Right hindlimb (tissue), 1 donor: ENCODE data around the gene MED10.

Experiments used
- DNase-seq: peaks from one replicate; pipeline ENCODE4 v3.0.0-alpha.2; 2018

Gene MED10

DNA sequence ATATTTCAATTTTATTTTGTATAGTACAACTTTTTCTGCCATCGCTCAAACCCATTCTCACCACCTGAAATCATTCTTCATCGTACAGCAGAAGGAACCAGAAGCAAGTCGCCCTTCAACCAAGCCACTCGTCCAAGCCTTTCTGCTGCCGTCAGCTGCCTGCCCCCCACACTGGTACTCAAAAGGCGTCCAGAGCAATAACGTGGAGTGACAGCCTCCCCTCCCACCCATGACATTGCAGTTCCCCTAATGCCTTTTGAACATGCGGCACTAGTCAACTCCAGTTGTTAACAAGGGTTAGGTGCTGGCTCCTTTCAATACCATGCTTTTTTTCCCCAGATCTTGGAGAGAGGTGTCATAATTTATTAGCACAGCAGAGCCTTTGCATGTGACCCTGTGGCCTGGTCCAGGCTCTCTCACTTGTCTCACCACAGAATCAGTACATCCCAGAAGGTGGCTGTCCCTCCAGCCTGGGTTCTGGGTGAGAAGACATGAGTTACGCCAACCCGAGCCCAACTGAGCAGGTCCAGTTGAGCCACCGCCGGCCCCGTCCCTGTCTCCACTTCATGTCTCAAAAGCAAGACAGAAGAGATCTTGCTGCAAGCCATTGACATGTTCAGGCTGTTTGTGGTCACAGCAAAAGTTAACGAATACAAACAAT, 20.4 kb upstream of the MED10 start:
- no peak for DNase-seq

DNA sequence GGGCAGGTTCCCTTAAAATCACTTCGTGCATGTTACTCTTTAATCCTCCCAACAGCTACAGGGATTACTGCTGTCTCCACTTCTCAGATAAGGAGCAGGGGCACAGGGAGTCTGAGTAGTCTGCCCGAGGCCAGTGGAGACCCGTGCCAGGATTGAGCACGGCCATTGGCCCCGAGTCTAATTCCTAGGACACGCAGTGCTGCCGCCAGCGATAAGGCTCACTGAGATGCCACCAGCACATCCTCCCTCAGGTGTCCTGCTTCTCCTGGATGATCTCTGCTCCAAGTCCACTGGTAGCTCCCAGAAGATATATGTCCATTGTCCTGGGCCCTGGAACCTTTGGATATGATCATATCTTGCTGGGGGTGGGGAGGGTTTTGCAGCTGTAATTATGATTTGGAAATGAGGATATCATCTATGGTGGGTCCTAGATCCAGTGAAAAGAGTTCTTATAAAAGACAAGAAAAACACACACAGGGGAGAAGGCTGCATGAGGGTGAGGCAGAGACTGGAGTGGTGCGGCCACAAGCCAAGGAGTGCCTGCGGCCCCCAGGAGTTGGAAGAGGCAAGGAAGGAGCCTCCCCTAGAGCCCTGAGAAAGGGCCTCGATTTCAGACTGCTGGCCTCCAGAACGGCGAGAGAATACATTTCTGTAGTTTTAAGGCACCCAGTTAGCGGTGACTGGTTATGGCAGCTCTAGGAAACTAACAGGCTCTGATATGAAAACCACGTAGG, 19.4 kb upstream of the MED10 start:
- no peak for DNase-seq

DNA sequence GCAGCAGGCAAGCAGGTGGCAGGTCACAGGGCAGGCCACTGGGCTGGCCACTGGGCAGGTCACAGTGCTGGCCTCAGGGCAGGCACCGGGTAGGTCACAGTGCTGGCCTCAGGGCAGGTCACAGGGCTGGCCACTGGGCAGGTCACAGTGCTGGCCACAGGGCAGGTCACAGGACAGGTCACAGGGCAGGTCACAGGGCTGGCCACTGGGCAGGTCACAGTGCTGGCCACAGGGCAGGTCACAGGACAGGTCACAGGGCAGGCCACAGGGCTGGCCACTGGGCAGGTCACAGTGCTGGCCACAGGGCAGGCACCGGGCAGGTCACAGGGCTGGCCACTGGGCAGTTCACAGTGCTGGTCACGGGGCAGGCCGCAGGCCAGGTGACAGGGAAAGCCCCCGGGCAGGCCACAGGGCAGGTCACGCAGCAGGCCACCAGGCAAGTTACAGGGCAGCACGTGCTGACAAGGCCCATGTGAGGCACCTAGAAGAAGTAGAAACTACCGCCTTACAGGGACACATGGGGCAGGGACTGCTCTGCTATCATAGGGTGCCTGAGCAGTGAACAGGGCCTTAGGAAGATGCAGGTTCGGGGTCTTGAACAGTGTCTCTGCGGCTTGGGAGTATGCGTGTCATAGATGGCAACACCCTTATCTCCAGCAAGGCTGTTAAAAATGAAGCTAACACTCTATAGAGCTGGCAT, 18.6 kb upstream of the MED10 start:
- no peak for DNase-seq

DNA sequence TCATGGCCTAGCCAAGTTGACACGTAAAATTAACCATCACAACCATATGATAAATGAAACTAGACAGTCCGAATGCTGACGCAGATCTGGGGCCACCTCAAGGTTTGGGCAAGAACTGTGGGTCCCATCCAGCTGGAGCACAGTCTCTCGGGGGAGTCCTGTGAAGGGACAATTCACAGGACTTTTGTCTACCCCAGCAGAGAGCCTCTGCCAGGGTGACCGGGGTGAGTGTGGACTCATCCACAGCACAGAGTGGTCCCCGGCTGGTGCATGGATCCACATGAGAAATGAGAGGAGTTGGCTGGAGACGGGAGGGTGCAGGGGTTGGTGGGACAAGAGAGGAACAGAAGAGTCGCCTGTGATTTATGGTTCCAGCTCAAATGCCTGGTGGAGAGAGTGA, 17.7 kb upstream of the MED10 start:
- DNase-seq = no peak

DNA sequence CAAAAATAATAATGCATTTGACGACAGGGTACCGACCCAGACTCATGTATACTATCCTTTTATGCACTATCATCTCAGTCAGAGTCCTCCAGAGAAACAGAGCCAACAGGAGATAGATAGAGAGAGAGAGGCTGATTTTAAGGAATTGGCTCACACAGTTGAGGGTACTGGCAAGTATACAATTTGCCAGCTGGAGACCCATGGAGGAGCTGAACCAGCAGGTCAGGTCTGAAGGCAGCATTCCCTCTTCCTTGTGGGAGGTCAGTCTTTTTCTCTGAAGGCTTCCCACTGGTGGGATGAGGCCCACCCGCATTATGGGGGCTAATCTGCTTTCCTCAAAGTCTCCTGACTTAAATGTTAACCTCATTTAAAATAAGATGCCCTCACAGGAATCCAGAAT, 17.3 kb upstream of the MED10 start:
- DNase-seq = no peak

DNA sequence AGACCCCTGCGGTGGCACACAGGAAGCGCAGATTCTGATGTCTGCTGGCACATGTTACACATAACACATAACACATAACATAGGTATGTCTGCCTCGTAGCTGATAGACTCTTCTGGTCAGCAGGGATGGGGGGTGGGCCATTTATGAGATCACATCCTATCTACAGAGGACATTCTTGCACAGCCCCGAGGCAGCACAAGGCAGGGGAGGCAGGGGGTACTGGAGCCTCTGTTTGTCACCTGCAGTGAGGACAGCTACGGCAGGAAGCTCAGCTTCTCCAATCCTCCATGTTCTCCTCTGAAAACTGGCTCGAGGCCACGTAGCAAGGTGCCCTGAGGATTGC, 16.7 kb upstream of the MED10 start:
- no peak for DNase-seq

DNA sequence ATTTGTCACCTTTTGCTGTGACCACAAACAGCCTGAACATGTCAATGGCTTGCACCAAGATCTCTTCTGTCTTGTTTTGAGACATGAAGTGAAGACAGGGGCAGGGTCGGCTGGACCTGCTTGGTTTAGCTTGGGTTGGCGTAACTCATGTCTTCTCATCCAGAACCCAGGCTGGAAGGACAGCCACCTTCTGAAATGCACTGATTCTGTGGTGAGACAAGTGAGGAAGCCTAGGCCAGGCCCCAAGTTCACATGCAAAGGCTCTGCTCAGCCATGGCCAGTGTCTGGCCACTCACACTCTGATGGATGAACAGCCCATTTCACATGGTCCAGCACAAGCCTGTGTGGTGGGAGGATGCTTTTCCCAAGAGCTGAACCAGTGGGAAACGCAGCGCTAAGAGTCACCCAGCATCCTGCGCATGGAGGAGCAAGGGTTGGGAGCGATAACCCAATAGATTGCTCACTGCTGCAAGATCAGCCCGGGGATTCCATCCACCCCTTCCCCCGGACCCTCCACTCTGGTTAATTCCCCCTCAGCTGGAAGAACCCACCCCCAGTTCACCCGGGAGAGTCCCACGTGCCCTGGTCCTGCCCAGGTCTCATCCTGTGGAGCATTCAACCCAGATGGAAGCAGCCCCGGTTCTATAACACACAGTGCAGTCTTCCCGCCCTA, 16.2 kb upstream of the MED10 start:
- no peak for DNase-seq

DNA sequence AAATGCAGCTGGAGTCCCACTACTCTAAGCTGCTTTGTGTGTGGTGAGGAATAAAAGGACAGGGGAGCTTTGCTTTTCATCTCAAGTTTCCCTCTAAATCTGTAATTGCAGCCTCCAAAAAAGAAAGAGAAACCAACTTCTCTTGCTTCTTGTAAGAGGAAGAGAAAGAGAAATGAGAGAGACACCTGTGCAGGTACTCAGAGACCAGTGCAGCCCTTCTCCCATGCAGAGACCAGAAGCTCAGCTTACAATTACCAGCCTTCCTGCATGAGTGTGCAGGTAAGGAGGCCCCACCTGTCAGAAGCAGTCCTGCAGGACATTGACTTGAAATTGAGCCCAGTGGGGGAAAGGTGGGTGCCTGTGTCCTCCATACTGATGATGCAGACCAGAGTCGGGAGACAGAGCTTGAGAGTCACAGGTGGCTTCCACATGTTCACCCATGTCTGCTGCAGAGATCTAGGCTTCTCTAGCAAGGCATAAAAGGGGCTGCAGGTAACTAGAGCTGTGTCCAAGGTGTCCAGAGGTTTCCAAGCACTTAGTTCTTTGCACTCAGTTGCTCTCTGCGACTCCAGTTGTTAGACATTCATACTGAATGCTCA, 15.3 kb upstream of the MED10 start:
- no peak for DNase-seq

DNA sequence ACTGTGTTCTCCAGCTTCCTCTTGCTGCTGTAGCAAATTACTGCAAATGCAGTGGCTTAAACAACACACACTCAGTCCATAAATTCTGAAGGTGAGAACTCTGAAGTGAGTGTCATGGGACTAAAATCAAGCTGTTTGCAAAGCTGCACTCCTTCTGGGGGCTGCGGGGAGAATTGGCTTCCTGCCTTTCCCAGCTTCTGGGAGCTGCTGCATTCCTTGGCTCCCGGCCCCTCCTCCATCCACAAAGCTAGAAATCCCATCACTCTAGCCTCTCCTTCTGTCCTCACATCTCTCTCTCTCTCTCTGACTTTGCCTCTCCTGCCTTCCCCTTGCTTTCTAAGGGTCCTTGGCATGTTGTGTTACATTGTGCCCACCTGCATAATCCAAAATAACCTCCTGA, 14.2 kb upstream of the MED10 start:
- DNase-seq = no peak

DNA sequence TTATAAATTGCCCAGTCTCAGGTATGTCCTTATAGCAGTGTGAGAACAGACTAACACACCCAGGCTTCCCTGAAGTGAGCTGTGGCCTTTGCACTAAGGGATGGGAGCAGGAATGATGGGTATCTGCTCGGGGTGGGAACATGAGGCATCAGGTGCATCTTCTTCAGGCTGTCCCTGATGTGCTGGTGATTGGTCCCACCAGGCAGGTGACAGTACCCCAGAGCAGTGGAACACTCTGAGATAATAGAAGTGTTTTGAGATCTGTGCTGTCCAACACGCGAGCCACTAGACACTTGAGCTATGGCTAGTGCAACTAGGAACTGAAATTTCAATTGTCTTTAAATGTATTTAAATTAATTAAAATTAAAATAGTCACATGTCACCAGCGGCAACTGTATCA, 12.8 kb upstream of the MED10 start:
- no peak for DNase-seq

DNA sequence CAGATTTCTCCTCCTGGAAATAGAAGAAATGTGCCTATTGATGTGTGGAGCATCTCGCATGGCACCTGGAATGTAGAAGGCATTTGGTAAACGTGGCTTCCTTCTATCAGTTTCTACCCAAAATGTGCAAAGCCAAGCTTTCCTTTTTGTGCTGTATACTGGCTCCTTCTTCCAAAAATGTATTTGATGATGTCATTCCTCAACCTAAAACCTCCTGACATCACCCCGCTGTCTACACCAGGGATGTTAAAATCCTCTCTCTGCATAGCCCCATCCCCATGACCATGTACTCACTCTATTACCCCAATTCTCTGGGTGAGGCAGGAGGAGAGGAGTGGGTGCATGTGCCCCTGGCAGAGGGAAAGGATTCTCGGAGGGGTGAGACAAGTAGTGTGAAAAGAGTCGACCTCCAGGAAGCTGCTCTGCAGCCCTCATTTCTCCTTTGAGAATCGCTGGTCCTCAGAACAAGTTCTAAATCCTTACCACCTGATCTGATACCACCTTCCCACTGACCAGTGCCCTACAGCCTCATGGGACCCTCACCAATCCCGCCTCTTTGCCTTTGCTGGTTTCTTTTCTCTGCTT, 11.7 kb upstream of the MED10 start:
- DNase-seq = no peak

DNA sequence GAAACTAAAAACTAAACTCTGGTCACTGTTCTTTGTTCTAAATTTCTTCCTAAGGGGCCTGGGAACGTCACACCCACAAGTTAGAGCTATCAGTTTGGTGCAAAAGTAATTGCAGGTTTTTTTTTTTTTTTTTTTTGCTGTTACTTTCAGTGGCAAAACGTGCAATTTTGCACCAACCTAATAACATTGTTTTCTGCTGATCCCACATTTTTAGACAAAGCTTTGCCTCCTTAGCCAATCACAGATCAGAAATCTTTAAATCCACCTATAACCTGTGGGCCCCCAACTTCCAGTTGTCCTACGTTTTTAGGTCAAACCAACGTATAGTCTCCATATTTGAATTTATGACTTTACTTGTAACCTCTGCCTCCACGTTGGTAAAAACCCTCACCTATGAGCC, 11.1 kb upstream of the MED10 start:
- DNase-seq = no peak

DNA sequence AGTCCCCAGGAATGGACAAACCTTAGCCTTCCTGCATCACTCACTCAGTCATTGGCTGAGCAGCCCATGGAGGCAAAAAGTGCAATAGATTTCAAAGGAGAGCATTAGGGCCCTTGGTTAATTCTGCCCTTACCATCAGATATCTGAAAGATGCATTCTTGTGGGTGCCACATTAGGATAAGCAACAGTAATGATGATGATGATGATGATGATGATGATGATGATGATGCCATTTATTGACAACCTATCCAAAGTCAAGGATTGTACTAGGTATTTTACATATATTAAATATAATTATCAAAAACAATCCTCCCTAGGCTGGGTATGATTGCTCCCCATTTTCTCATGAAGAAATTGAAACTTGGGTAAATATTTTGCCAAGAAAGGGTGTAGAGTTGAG, 9.6 kb upstream of the MED10 start:
- DNase-seq = no peak

DNA sequence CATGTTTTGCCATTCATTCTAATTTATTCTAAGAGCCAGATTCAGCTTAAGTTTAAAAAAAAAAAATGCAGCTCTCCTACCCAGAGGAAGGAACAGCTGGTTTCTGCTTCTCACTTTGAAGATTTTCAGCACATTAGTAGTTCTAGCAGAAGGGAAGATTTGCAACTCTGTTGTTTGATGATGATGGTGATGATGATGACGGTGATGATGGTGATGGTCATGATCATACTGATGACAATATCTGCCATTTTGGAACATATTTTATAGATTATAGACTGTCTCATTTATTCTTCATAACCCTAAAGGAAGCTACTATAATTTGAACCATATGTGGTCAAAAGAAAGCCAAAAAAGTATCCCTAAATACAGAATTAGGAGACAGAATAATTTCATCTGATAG, 7.9 kb upstream of the MED10 start:
- no peak for DNase-seq

DNA sequence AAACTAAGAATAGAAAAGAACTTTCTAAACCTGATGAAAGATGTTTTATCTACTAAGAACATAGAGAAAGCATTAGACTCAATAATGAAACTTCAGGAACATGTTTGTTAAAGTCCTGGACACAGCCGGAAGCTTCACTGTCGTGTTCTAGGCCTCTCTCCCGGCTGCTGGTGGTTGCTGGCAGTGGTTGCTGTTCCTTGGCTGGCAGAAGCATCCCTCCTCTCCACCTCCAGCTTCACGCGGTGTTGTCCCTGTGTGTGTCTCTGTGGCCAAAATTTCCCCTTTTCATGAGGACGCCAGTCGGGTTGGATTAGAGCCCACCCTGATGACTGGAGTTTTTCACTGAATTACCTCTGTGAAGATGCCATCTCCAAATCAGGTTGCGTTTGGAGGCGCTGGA, 6.5 kb upstream of the MED10 start:
- no peak for DNase-seq

DNA sequence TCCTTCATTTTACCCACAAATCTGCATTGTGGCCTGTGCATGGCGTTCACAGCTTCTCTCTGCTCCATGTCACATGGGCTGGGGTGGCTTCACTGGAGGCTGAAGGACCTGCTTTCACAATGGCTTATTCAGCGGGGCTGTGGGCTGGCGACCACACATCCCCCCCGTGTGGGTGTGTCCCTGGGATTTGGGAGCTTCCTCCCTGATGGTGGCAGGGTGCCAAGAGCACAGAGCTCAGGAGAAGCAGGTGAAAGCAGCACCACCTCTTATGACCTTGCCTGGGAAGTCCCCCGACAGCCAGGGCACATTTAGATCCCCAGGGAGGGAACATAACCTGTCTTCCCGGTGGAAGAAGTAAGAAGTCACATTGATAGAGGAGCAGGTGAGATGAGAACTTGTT, 5.0 kb upstream of the MED10 start:
- DNase-seq = no peak

DNA sequence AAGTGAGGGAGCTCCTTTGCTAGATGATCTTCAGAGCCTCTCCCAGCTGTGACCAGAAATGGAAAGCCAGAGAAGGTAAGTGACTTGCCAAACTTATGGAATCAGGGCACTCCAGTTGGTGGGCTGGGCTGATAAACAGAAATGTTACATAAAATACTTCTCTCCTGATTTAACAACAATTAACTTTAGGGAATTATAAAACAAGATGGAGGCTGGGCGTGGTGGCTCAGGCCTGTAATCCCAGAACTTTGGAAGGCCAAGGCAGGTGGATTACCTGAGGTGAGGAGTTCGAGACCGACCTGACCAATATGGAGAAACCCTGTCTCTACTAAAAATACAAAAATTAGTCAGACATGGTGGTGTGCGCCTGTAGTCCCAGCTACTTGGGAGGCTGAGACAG, 899 bp upstream of the MED10 start:
- no peak for DNase-seq

DNA sequence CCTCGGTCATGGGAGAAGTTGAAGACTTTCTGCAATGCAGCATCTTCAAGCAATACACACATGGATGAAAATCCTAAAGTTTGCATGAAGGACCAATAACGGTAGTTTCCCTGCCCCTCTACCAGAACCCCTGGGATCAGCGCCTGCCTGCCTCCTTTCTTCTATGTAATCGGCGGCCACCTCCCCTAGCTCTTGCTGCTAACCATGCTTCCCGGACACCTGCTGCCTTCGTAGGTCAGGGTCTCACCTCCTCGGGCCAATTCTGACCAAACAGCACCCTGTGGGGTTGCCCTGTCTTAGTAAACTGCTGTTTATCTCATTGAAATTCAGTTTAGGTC, 388 bp upstream of the MED10 start:
- no peak for DNase-seq

DNA sequence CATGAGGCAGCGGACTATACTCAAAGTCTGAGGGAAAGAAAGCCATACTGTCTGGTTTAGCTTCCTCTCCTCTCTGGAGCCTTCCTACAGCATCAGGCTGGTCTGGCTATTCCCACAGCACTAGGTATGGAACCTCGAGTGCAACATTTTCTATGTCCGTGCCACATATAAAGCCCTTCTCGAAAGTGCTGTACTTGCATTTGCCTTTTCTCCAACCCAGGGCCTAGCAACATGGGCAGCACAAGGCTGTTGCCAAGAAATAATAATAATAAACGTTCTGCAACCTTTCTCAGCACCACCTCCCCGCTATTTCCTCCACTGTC, 804 bp downstream of the MED10 start:
- DNase-seq = no peak

DNA sequence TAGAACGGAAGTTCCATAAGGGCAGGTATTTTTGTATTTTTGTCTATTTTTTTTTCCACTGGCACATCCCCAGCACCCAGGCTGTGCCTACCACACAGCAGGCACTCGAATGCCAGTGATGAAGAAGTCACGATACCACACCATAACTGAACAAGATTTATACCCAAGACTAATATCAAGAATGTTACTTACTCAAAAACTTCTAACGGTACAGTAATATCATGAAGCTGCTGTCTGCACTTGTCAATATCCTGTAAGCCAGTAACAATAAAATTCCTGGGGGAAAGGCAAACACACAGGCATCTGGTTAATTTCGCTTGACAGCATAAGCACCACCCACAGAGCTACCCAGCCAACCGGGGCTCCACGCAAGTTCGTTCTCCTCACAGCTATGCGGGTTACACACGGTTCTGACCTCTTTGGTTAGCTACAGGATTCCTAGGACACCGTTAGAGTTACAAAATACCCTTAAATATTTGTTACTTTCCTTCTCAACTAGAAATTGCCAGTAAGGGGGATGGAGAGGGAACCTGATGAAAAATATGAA, 1.3 kb downstream of the MED10 start:
- no peak for DNase-seq

DNA sequence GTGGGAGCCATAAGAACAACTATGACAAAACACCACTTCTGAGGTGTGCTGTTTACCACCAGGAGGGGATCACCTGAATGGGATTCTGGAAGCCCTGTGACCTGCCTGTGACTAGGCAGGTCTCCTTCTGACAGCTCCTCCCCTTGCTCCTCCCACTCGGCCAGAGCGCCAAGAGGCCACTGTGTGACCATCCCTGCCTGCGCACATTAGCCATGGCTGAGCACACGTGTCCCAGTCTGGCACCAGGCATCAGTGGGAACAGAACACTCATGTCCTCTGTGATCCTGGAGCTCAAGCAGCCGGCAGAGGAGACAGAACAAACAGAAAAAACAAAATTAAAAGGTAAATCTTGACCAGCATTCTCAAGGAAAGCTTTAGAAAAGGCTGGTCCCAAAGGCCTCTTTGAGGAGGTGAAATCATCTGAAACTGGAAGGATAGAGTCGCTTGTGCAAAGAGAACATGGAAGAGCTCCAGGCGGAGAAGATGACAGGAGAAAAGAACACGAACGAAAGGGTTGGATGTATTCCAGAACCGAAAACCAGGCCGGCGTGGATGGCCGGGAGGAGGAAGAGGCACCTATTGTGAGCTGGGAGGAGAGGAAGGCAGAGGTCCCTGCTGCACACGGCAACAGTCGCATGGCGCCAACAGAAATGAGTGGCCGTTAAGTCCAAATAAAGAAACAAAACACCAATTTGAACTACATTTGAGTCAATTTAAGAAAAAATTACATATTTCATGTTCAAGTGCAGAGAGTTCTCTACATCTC, 5.1 kb downstream of the MED10 start:
- DNase-seq = no peak
